HepG2 (cell line): Measurements from ENCODE around the gene DOK4. TPM values are rescaled to one million over a fixed set of nuclear protein-coding genes. Genes with fewer than 3 reads are reported as not detected.

Experiments
- ATAC-seq: fragments of 200-7000 bp; cut with Tn5 transposase; 3 replicates; pipeline ENCODE4 v1.9.1; 2020; ENCODE audit warnings: mild to moderate bottlenecking, moderate library complexity
- BruUV-seq: library from RNA; stranded (reverse); fragments of 400-500 nt; replicated peaks from 2 replicates; lab custom pipeline; 2021; lab: Mats Ljungman, UMichigan
- CTCF ChIA-PET: fragments of 300-600 bp; formaldehyde crosslinking; extraction: SDS; loops from one replicate; lab custom pipeline; 2021; ENCODE audit warnings: low total read pairs, inconsistent platforms, low intra/inter-chr PET ratio; lab: Yijun Ruan, JAX
- POLR2A ChIA-PET: fragments of 350-600 bp; sonication (Branson Sonifier 250); formaldehyde crosslinking; loops from one replicate; lab custom pipeline; 2020; ENCODE audit warnings: antibody characterized with exemption, inconsistent platforms; lab: Yijun Ruan, JAX
- DNase-seq: peaks from one replicate; pipeline ENCODE4 v3.0.0-alpha.2; 2015; ENCODE audit warnings: low spot score
- FAIRE-seq: peaks from 3 replicates; lab custom pipeline; 2011; peaks lifted over from hg19 to GRCh38; lab: Jason Lieb, UNC
- H2AFZ ChIP-seq: one replicate; pipeline ENCODE4 v1.6.1; 2011; ENCODE audit warnings: low read length, inconsistent platforms
- H3K27ac ChIP-seq: fragments of 300-600 bp; 3 replicates; pipeline ENCODE4 v1.8.0; 2011; ENCODE audit warnings: mixed run types, mild to moderate bottlenecking, mixed read lengths, low read length, inconsistent platforms; ENCODE audit not compliant: insufficient read depth; ENCODE audit errors: extremely low read length
- H3K27me3 ChIP-seq, 2 experiments: fragments of 200-600 bp in 1 of 2; 2 replicates in 1 of 2; 3 replicates in 1 of 2; pipeline versions ENCODE4 v1.6.0 to v1.8.0; 2011; ENCODE audit warnings: low read length in 2 of 2, mild to moderate bottlenecking in 2 of 2, moderate library complexity in 2 of 2, inconsistent platforms in 1 of 2; ENCODE audit not compliant: insufficient read depth in 2 of 2, control insufficient read depth in 1 of 2
- H3K36me3 ChIP-seq, 2 experiments: fragments of 200-600 bp in 1 of 2; replicated peaks in 1 of 2; 2 replicates in 1 of 2; 3 replicates in 1 of 2; pipeline versions ENCODE4 v1.5.1 to v1.8.0; 2011; ENCODE audit warnings: low read length in 2 of 2, inconsistent platforms in 1 of 2; ENCODE audit not compliant: insufficient read depth in 2 of 2, control insufficient read depth in 1 of 2
- H3K4me1 ChIP-seq: 2 replicates; pipeline ENCODE4 v1.5.1; 2012; ENCODE audit warnings: low read length, inconsistent platforms; ENCODE audit not compliant: insufficient read depth
- H3K4me2 ChIP-seq: 2 replicates; pipeline ENCODE4 v1.6.0; 2011; ENCODE audit warnings: low read depth, low read length, inconsistent platforms
- H3K4me3 ChIP-seq, 3 experiments: fragments of 200-600 bp in 1 of 3; sonication (generic), shearing (Covaris generic) in 1 of 3; replicated peaks in 1 of 3; 2 replicates each; pipeline ENCODE4 v1.5.1; 2011 to 2016; ENCODE audit warnings: low read length in 3 of 3, inconsistent platforms in 2 of 3, low read depth in 2 of 3, mild to moderate bottlenecking in 2 of 3, control low read depth in 1 of 3, mixed read lengths in 1 of 3; ENCODE audit not compliant: insufficient read depth in 1 of 3
- H3K79me2 ChIP-seq: one replicate; pipeline ENCODE4 v1.6.1; 2011; ENCODE audit warnings: low read length, inconsistent platforms; ENCODE audit not compliant: insufficient read depth
- H3K9ac ChIP-seq: 2 replicates; pipeline ENCODE4 v1.6.0; 2011; ENCODE audit warnings: mild to moderate bottlenecking, low read depth, low read length, inconsistent platforms; ENCODE audit not compliant: insufficient read depth
- H3K9me3 ChIP-seq: 2 replicates; pipeline ENCODE4 v1.5.1; 2012; ENCODE audit warnings: mild to moderate bottlenecking, low read length
- H4K20me1 ChIP-seq: 2 replicates; pipeline ENCODE4 v1.6.0; 2011; ENCODE audit warnings: inconsistent platforms, mild to moderate bottlenecking, low read length, moderate library complexity; ENCODE audit not compliant: insufficient read depth
- CBFB ChIP-seq: sonication (generic); formaldehyde crosslinking; IDR thresholded peaks from 2 replicates; pipeline ENCODE4 v1.4.0; 2020; ENCODE audit warnings: missing genetic modification reagents
- ERF ChIP-seq: IDR thresholded peaks from 2 replicates; pipeline ENCODE4 v1.6.1; 2018; ENCODE audit warnings: missing biosample characterization, missing genetic modification reagents
- MXD4 ChIP-seq: IDR thresholded peaks from 2 replicates; pipeline ENCODE4 v1.6.1; 2016; ENCODE audit warnings: mild to moderate bottlenecking, missing biosample characterization, missing genetic modification reagents
- PTBP1 ChIP-seq: fragments of 200-400 bp; formaldehyde crosslinking; IDR thresholded peaks from 2 replicates; pipeline ENCODE4 v1.6.1; 2018; ENCODE audit warnings: low read length, low read depth; ENCODE audit not compliant: poor library complexity, severe bottlenecking
- SP4 ChIP-seq: sonication (generic); formaldehyde crosslinking; IDR thresholded peaks from 2 replicates; pipeline ENCODE4 v1.8.1; 2023; ENCODE audit warnings: mild to moderate bottlenecking, missing genetic modification reagents
- ZNF253 ChIP-seq: sonication (generic); formaldehyde crosslinking; IDR thresholded peaks from 2 replicates; pipeline ENCODE4 v1.8.0; 2022; ENCODE audit warnings: mild to moderate bottlenecking, missing genetic modification reagents, borderline replicate concordance
- WGBS: methylation state at CpG from one replicate; pipeline ENCODE4 v1.1.6; 2017; ENCODE audit warnings: low lambda C conversion rate; 5-methylcytosine and 5-hydroxymethylcytosine counted together
- in situ Hi-C: cut with HindIII; loops from 2 replicates; pipeline ENCODE4 v1.10.0; 2017; ENCODE audit warnings: low pct_unique_long_range_greater_than_20kb; ENCODE audit not compliant: extremely low pct_ligation_motif_present
- intact Hi-C: fragments of 100-400 bp; cut with micrococcal nuclease; formaldehyde crosslinking; loops from one replicate; pipeline ENCODE4 v1.10.0; 2022; ENCODE audit not compliant: unreplicated experiment
- polyA plus RNA-seq, 8 experiments: library from polyadenylated mRNA; depleted of rRNA in 3 of 8; stranded (reverse) in 7 of 8; unstranded in 1 of 8; fragments of >200 nt; fragmentation: Illumina TruSeq in 4 of 8; extraction: Trizol in 4 of 8; gene quantifications; 2 replicates each; pipeline versions ENCODE4 v1.2.1 to v1.2.3, GENCODE V29; 2011 to 2016; ENCODE audit warnings: low read depth in 4 of 8, missing spikeins in 1 of 8, mixed read lengths in 1 of 8; ENCODE audit not compliant: insufficient read depth in 1 of 8
- total RNA-seq, 5 experiments: library from RNA; depleted of rRNA; stranded (reverse); fragments of >200 nt; fragmentation: Illumina TruSeq; extraction: Trizol; gene quantifications; 2 replicates each; pipeline ENCODE4 v1.2.3, GENCODE V29; 2016; ENCODE audit warnings: low read depth in 1 of 5
- TF ChIP-seq, protein P1 (sequence below): IDR thresholded peaks from 2 replicates; pipeline ENCODE4 v1.6.1; 2016; ENCODE audit warnings: control low read depth
- TF ChIP-seq, protein P2 (sequence below): IDR thresholded peaks from 2 replicates; pipeline ENCODE4 v1.4.0; 2020; ENCODE audit warnings: mild to moderate bottlenecking, missing genetic modification reagents

The DOK4 gene
- total and polyA plus RNA-seq, 2 of the 13 experiments (the other 11 are each of a cell fraction or from before 2014, with no cell fraction given): 52.7 to 70.0 TPM

DNA sequence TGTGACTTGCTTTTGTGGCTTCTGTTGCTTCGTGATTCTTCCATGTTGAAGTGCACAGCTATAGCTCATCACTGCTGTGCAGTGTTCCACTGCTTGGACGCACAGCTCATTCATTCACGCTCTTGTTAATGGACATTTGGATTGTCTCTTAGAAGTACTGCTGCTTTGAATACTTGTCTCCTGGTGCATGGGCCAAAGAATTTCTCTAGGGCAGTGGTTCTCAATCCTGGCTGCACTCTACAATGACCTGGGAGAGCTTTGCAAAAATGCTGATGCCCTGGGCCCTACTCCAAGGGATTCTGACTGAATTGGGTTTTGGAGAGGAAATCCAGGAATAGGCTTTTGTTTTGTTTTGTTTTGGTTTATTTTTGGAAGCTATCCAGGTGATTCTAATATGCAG lies 61.7 kb downstream of the DOK4 start:
- no peak for ATAC-seq
- H2AFZ ChIP-seq: no peak overlapping the region
- H3K36me3 ChIP-seq: peaks cover 8 to 22% of the 10 kb centered on the region in 2 experiments
- H3K27ac ChIP-seq: no peak overlapping the region
- H4K20me1 ChIP-seq: no peaks in the 10 kb centered on the region
- no peak overlapping the region for H3K4me2 ChIP-seq
- WGBS: 86% methylated on average over 3 of the region's 3 CpGs
- no peak for DNase-seq
- TF ChIP-seq CBFB (CRISPR knock-in tag) (no peak), MXD4 (CRISPR knock-in tag) (no peak), ZNF253 (CRISPR knock-in tag) (no peak), SP4 (CRISPR knock-in tag) (no peak), ERF (CRISPR knock-in tag) (no peak), PTBP1 (no peak)
- TF ChIP-seq, protein P1, sequence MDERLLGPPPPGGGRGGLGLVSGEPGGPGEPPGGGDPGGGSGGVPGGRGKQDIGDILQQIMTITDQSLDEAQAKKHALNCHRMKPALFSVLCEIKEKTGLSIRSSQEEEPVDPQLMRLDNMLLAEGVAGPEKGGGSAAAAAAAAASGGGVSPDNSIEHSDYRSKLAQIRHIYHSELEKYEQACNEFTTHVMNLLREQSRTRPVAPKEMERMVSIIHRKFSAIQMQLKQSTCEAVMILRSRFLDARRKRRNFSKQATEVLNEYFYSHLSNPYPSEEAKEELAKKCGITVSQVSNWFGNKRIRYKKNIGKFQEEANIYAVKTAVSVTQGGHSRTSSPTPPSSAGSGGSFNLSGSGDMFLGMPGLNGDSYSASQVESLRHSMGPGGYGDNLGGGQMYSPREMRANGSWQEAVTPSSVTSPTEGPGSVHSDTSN (CRISPR knock-in tag): no peak
- TF ChIP-seq, protein P2, sequence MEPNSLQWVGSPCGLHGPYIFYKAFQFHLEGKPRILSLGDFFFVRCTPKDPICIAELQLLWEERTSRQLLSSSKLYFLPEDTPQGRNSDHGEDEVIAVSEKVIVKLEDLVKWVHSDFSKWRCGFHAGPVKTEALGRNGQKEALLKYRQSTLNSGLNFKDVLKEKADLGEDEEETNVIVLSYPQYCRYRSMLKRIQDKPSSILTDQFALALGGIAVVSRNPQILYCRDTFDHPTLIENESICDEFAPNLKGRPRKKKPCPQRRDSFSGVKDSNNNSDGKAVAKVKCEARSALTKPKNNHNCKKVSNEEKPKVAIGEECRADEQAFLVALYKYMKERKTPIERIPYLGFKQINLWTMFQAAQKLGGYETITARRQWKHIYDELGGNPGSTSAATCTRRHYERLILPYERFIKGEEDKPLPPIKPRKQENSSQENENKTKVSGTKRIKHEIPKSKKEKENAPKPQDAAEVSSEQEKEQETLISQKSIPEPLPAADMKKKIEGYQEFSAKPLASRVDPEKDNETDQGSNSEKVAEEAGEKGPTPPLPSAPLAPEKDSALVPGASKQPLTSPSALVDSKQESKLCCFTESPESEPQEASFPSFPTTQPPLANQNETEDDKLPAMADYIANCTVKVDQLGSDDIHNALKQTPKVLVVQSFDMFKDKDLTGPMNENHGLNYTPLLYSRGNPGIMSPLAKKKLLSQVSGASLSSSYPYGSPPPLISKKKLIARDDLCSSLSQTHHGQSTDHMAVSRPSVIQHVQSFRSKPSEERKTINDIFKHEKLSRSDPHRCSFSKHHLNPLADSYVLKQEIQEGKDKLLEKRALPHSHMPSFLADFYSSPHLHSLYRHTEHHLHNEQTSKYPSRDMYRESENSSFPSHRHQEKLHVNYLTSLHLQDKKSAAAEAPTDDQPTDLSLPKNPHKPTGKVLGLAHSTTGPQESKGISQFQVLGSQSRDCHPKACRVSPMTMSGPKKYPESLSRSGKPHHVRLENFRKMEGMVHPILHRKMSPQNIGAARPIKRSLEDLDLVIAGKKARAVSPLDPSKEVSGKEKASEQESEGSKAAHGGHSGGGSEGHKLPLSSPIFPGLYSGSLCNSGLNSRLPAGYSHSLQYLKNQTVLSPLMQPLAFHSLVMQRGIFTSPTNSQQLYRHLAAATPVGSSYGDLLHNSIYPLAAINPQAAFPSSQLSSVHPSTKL (CRISPR knock-in tag): no peak
- TF ChIP-seq, all 625 proteins: peak for 0
- Histone ChIP-seq H3K9me3 (no peaks in the 10 kb centered on the region), H3K4me1 (peaks cover 9% of the 10 kb centered on the region), H3K9ac (no peak overlapping the region), H3K27me3 (no peaks in the 10 kb centered on the region), H3K4me3 (no peak overlapping the region), H3K79me2 (no peaks in the 10 kb centered on the region)
- ChIA-PET CTCF (interaction anchor here (0.8 kb wide), 1 partner anchor 124 kb away, joined by 3 read pairs; no protein-coding TSS in a partner anchor), POLR2A (interaction anchor here (1.0 to 1.1 kb wide), 2 partner anchors 22 to 23 kb away, joined by 3 to 5 read pairs; partner anchors contain the start of genes CIAPIN1 and COQ9)
- intact Hi-C loops (no loop called here), in situ Hi-C loops (loop anchor here (5.0 kb wide), 1 partner anchor 93 kb away; no protein-coding TSS in a partner anchor)
- FAIRE-seq: no peak
- BruUV-seq: no TSS peak
